Colon (tissue), 2 donors: ENCODE measurements around the gene PPFIA2.

Experiments
- FAIRE-seq: peaks from 2 replicates; lab custom pipeline; 2012; peaks lifted over from hg19 to GRCh38; lab: Jason Lieb, UNC
- donor health status: control.
- donor health status: control.

Gene PPFIA2

GRCh38 chr12:81441629-81442028 lies 317.5 kb downstream of the PPFIA2 start:
- FAIRE-seq, result no peak

DNA sequence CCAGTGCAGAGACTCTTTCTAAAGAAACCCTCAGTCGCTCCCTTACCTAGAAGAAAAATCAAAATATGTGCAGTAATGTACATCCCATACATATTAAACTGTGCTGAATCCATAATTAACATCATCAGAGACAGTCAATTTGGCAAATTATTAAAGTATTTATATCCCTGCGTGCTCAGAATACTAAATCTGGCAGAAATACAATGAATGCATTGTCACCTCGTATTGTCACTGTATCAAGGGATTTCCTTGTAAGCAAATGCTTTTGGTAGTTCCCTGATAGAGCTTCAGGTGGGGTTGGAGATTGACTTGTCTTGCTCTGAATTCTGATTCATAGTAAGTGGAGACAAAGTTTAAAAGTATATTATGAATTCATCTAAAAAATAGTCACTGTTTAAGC lies 319.1 kb downstream of the PPFIA2 start:
- no peak for FAIRE-seq

- FAIRE-seq, result no peak
Measured at GRCh38 chr12:81439344-81439743, 319.8 kb downstream of the PPFIA2 start.

- FAIRE-seq, result no peak
Measured at GRCh38 chr12:81417056-81417455, 342.1 kb downstream of the PPFIA2 start.

GRCh38 chr12:81416571-81416970 lies 342.6 kb downstream of the PPFIA2 start:
- no peak for FAIRE-seq

GRCh38 chr12:81414441-81414840 lies 344.7 kb downstream of the PPFIA2 start:
- FAIRE-seq, result no peak

DNA sequence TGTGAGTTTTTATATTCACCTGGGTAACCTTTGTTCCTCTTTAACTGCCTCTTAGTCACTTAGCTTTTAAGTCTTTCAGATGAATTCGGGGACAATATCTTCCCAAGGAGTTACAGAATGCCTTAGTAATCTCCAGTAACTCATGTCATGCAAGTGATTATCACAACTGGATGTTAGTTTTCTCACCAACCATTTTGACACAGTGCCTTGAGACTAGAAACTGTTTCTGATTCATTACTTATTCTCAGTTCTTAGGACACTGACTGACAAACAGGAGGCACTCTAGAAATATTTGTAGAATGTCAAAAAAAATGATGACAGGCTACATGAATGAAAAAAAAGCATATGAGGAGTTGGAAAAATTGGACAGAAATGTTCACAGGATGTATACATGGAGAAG lies 346.2 kb downstream of the PPFIA2 start:
- no peak for FAIRE-seq

- FAIRE-seq, result no peak
Measured at GRCh38 chr12:81403348-81403747, 355.8 kb downstream of the PPFIA2 start.

- FAIRE-seq, result no peak
Measured at GRCh38 chr12:81401241-81401640, 357.9 kb downstream of the PPFIA2 start.

GRCh38 chr12:81400024-81400423 lies 359.1 kb downstream of the PPFIA2 start:
- FAIRE-seq, result no peak

GRCh38 chr12:81395431-81395830 lies 363.7 kb downstream of the PPFIA2 start:
- FAIRE-seq, result no peak

- no peak for FAIRE-seq
Measured at GRCh38 chr12:81389550-81390099, 369.5 kb downstream of the PPFIA2 start.

GRCh38 chr12:81386101-81386500 lies 373.0 kb downstream of the PPFIA2 start:
- no peak for FAIRE-seq

- FAIRE-seq, result no peak
Measured at GRCh38 chr12:81381951-81382350, 377.2 kb downstream of the PPFIA2 start.

DNA sequence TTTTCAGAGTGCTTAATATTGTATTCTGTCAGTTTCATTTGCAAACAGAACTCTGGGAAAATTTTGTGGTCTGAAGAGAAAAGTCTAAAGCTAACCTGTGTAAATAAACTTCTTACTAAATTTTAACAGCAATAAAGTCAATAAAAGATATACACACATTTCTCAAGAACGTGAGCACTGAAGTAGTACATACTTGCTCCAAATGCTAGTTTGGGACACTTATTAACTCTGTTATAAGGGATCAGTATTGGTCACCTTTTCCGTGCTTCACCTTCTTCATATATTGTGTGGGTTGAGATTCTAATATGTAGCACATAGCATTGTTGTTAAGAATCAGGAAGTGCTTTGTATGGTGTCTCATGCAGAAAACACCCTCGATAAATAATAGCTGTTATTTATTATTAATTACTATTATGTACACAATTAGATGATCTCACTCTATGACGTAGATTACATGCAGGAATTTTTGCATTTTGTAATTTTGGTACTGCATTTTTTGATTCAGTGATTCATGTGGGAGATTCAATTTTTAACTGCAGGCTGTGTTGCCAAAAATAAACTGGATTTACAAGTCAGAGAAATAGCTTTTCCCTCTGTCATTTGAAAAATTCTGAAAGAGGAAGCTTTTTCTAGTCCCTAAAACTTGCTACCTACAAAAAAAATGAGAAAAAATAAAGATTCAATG lies 380.4 kb downstream of the PPFIA2 start:
- no peak for FAIRE-seq

DNA sequence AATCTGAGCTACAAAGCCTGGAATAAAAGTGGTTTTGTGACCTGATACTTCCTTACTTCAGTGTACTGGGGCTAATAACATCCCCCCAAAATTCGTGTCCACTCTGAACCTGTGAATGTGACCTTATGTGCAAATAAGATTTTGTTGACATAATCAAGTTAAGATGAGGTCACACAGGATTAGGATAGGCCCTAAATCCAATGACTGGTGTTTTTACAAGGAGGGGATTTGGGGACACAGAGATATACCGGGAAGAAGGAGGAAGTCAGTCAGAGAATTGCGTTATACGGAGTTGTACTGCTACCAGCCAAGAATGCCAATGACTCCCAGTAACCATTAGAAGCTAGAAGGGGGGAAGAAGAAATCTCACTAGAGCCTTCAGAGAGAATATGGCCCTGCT lies 381.4 kb downstream of the PPFIA2 start:
- FAIRE-seq, result no peak

DNA sequence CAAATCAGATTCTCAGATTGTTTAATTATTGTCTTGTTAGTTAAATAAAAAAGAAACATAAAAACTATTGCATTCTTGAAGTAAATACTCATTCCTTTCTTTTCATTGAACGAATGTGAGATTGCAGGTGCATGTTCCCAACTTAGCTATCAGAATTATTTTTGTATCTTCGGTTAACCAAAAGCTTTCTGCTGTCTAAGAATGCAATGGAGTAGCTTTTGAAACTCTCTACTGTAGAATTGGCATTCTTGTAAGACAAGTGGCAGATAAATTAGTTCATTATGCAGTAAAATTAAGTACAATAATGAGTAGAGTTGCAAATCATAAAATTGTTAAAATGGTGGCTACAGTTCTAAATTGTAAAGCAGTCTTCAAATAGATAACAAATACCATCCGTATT lies 383.2 kb downstream of the PPFIA2 start:
- no peak for FAIRE-seq

- no peak for FAIRE-seq
Measured at GRCh38 chr12:81370456-81370855, 388.7 kb downstream of the PPFIA2 start.

DNA sequence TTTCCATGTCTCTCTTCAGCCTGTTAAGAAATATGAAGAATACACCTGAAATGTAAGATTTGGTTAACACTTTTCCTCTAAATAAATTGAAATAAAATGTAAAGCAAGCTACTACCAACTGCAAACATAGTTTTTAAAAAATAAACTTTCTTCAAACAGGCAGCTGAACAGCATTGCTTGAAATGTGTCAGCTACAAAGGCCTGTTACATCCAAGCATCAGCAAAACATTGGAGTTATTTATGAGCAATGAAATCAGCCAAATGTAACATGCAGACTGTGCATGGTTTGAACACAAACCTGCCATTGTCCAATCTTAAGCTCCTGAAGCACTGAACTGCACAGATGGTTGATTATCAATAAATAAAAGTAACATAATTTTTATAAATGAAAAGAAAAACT lies 390.0 kb downstream of the PPFIA2 start:
- no peak for FAIRE-seq

GRCh38 chr12:81365284-81365683 lies 393.9 kb downstream of the PPFIA2 start:
- FAIRE-seq, result no peak

DNA sequence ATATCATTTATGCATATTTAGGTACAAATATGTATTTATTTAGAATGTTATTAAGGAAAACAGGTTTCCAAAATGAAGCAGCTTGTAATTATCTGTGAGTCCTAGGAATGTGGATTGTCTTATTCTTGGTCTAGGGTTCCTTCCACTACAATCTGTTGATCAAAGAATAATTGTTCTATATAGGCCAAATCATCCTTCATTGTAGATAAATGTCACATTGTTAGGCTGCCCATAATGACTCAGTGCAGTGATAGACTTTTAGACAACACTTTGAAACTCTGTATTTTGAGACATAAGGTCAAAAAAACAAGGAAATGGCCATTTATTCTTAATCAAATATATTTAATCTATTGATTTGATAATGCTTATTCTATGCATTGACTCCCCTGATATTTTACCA lies 398.2 kb downstream of the PPFIA2 start:
- no peak for FAIRE-seq

DNA sequence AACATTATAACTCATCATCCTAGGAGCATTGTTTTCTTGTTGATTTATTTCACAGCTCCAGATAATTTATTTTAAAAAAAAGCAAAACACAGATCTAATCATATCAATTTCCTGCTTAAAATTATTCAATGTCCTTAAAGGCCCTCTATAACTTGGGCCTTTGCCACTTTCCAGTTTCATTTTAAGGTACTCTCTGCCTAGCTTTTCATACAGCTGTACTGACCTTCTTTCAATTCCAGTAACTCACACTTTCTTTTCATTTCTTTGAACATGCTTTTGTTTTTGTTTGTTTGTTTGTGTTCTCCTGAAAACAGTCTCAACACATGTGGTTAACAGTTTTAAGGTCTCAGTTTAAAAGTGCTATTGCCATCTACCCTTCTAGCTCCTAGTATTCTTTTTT lies 399.4 kb downstream of the PPFIA2 start:
- no peak for FAIRE-seq

GRCh38 chr12:81354327-81354932 lies 404.7 kb downstream of the PPFIA2 start:
- no peak for FAIRE-seq

GRCh38 chr12:81350309-81350708 lies 408.8 kb downstream of the PPFIA2 start:
- FAIRE-seq, result no peak
